Measurements from ENCODE around the gene USP25. TPM values are rescaled to one million over a fixed set of nuclear protein-coding genes. Genes with fewer than 3 reads are reported as not detected.

USP25 gene
- total RNA-seq, 1 donor from 2014 or later, result 29.0 TPM

DNA sequence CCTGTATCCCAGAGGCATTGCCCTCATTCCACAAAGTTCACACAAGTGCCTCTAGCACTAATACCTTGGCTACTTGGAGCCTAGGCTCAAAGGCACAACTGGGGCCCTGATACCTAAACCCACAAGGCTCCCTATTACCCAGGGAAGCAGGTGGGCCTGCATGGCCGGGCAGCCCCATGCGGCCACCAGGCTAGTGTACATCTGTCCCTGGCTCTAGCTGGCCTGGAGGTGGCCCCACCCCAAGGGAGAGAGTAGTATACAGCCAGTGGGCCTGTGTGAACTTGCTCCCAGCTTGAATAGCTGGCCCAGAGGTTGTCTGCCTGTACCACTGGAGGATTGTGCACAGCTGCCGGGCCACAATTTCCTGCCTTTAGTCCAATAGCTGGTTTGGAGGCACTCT, 52.2 kb downstream of the USP25 start:
- Mint-ChIP-seq H3K4me3 (no peak overlapping the region), H3K4me1 (peaks cover 8% of the 10 kb centered on the region), H3K9me3 (peaks cover 14% of the 10 kb centered on the region), H3K36me3 (ENCODE audit: low read depth) (peaks cover 38% of the 10 kb centered on the region), H3K27ac (no peak overlapping the region), H3K27me3 (no peaks in the 10 kb centered on the region)
- DNase-seq, result no peak
- intact Hi-C loops (cut with micrococcal nuclease), result no loop called here

DNA sequence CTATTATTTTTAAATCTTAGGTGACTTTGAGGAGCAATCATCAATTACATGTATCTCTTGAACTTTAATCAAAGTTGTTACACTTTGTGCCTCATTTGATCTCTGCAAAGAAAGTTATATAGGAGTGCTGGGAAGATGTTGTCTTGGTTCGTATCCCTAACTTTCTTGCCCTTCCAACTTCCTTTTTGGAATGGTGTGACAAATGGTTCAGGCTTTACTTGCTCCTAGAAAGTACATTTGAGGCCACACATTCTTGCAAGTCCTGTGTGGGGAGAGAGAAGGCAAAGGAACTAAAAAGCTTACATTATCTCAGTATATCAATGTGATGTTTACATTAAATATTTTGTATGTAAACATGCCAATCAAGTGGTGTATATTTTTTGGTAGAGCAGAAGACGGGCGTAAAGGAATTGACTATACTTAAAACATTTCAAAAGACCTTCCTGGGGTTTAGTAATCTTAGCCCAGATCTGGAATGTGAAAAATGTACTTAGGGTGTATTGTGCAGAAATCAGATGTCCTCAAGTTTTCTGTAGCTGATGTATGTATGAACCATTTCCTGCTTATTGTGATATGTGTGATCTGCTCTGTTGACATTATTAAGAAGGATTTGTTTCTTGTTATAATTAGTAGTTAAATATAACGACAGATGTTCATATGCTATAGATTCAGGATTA, 59.2 kb downstream of the USP25 start:
- Mint-ChIP-seq H3K9me3 (no peaks in the 10 kb centered on the region), H3K27ac (no peak overlapping the region), H3K27me3 (no peaks in the 10 kb centered on the region), H3K36me3 (ENCODE audit: low read depth) (peaks cover 14% of the 10 kb centered on the region), H3K4me1 (peaks cover 5% of the 10 kb centered on the region), H3K4me3 (no peak overlapping the region)
- intact Hi-C loops (cut with micrococcal nuclease), result no loop called here
- DNase-seq, result no peak

DNA sequence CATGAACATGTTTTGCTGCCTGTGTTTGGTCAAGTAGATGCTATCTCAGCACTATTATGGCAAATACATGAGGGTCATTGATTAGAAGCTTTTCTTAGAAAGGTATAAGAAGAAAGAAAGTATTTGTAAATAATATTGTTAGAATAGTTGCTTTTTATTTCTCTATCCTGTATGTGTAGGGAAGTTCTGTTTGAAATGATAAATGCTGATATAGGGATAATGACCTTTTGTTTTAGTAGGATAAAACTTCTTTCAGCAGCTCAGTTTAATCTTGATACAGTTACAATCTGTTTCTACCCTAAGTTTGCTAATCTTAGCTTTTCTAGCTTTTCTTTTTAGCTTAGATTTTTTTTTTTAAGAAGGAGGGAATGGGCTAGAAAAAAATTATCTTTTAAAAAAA, 63.3 kb downstream of the USP25 start:
- H3K27ac Mint-ChIP-seq, result no peak overlapping the region
- peaks cover 33% of the 10 kb centered on the region for H3K4me1 Mint-ChIP-seq
- intact Hi-C loops (cut with micrococcal nuclease), result no loop called here
- H3K4me3 Mint-ChIP-seq, result no peak overlapping the region
- H3K27me3 Mint-ChIP-seq, result no peaks in the 10 kb centered on the region
- no peak for DNase-seq
- H3K36me3 Mint-ChIP-seq (ENCODE audit: low read depth), result peaks cover 18% of the 10 kb centered on the region
- H3K9me3 Mint-ChIP-seq, result no peaks in the 10 kb centered on the region

DNA sequence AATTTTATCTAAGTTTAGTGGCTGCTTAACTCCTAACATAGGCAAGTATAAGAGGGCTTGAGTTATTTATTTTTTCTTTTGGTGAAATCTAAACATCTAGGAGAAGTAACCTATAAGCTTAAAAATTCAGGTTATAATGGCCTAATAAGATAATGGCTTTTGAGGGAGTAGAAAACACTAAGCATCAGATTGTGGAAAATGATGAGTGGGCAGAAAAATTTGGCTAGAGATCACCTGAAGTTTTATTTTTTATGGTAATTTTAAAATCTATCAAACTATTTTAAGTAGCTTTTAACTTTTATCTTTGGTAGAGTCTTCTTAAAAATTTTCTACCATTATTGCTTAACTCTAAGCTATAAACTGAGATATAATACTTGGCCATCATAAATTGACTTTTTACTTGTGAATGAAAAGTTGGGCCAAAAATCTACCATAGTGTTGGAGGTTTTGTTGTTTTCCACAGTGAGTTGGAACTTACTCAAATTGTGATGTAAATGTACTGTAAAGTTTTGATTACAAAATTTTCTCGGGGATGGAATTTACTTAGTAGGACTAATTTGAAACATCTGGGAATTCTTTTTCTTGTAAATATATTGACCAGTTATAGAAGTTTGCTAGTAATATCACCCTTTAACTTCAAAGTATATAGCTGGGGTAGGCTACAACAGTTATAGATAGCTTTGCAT, 63.9 kb downstream of the USP25 start:
- Mint-ChIP-seq H3K36me3 (ENCODE audit: low read depth) (peaks cover 17% of the 10 kb centered on the region), H3K27ac (no peak overlapping the region), H3K4me3 (no peak overlapping the region), H3K9me3 (no peaks in the 10 kb centered on the region), H3K4me1 (peaks cover 38% of the 10 kb centered on the region), H3K27me3 (no peaks in the 10 kb centered on the region)
- DNase-seq, result no peak
- intact Hi-C loops (cut with micrococcal nuclease), result loop anchor here (2.0 kb wide), 1 partner anchor 61 kb away; no protein-coding TSS in a partner anchor

DNA sequence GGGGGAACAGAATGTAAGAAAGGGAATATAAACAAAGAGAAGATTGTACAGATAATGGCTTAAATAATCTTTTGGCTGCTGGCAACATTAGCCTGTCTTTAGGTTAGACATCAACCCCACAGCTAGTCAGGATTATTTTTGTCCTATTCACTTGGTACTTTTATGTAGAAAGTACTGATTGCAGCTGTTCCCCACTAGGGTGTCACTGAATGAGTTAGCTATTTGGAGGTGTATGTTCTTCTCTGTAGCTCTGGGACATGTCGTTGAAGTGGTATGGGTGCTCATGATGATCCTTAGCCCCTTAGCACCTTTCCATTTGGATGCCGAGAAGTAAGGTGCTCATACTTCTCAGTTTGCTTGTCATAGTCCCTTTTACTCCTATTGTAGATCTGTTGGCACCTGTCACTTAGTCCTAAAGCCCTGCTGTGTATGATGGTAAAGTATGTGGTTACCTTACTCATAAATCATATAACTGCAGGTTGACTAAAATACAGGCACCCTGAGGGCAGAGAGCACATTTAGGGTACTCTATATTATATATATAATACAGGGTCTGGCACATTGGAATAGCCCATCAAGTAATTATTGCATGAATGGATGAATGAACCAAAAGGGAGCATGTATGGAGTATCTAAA, 64.6 kb downstream of the USP25 start:
- H3K4me3 Mint-ChIP-seq, result no peak overlapping the region
- peaks cover 40% of the 10 kb centered on the region for H3K4me1 Mint-ChIP-seq
- DNase-seq, result no peak
- H3K27ac Mint-ChIP-seq, result no peak overlapping the region
- H3K36me3 Mint-ChIP-seq (ENCODE audit: low read depth), result peaks cover 17% of the 10 kb centered on the region
- no peaks in the 10 kb centered on the region for H3K27me3 Mint-ChIP-seq
- intact Hi-C loops (cut with micrococcal nuclease), result loop anchor here (2.0 kb wide), 1 partner anchor 62 kb away; no protein-coding TSS in a partner anchor
- no peaks in the 10 kb centered on the region for H3K9me3 Mint-ChIP-seq

DNA sequence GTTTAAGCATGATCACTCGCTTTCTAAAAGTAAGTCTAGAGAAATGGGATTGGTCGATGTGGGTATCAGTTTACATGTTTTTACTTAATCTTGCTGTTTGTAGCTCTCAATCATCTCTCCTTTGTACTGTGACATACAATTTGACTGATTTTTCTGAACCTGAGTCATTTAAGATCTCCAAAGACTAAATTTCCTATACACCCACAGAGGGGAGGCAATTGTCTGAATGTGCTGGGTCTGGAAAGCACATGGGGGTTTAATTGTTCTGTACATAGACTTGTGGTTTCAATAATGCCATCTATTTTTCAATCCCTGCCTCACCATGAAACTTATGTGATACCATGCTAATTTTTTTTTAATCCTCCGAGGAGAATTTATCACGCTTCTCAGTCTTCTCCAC, 65.8 kb downstream of the USP25 start:
- no peak for DNase-seq
- intact Hi-C loops (cut with micrococcal nuclease), result loop anchor here (2.0 kb wide), 1 partner anchor 63 kb away; no protein-coding TSS in a partner anchor
- no peaks in the 10 kb centered on the region for H3K9me3 Mint-ChIP-seq
- no peak overlapping the region for H3K27ac Mint-ChIP-seq
- no peak overlapping the region for H3K4me3 Mint-ChIP-seq
- peaks cover 20% of the 10 kb centered on the region for H3K36me3 Mint-ChIP-seq (ENCODE audit: low read depth)
- no peaks in the 10 kb centered on the region for H3K27me3 Mint-ChIP-seq
- peaks cover 41% of the 10 kb centered on the region for H3K4me1 Mint-ChIP-seq

DNA sequence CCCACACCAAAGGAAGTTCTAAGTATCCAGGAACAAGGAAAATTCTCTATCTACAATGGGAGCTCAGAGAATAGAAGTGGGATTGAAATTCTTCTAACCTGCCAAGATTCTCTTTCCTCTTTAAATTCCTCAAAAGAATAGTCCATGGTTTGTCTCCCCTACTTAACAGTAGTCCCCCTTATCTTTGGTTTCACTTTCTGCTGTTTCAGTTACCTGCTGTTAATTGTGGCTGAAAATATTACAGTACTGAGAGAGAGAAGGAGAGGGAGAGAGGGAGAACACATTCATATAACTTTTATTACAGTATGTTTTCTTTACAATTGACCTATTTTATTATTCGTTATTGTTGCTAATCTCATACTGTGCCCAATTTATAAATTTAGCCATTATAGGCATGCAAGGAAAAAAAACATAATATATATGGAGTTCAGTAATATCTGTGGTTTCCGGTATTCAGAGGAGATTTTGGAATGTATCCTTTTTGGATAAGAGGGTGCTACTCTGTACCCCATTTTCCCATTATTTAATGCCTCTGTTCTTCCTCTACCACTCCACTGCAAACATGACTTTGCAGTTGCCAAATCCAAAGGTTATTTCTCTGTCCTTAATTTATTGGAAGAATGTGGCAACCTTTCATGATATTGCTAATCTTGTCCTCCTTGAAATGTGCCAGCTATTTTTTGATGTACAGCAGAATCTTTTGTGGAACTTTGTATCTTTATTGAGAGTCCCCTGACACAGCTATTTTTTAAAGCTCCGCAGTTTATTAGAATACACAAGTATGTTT, 68.0 kb downstream of the USP25 start:
- Mint-ChIP-seq H3K9me3 (no peaks in the 10 kb centered on the region), H3K4me1 (peaks cover 44% of the 10 kb centered on the region), H3K36me3 (ENCODE audit: low read depth) (peaks cover 22% of the 10 kb centered on the region), H3K27ac (peak overlapping the region; percentile 15), H3K27me3 (no peaks in the 10 kb centered on the region), H3K4me3 (no peak overlapping the region)
- no peak for DNase-seq
- intact Hi-C loops (cut with micrococcal nuclease), result no loop called here

DNA sequence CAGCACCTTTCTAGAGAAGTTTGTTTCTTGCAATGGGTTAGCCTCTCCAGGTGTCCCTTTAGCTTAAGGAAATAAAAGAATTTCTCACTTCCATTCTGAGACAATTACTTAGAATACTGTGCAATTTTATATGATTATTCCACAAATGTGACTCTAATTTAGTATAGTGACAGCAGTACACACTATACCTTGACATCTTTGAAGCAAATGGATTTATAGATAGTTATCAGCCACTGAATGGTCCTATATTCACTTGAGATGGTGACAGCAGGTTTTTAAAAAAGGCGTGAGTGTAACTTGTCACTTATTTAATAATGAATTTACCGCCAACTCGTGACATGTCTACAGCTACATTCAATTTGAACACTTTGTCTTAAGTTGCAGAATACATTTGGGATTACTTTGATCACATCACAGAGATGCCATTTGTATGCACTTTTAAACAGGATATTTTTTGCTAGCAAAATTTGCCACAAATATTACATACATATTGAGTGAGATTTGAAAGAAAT, 71.6 kb downstream of the USP25 start:
- H3K27ac Mint-ChIP-seq, result no peak overlapping the region
- H3K4me3 Mint-ChIP-seq, result no peak overlapping the region
- DNase-seq, result no peak
- H3K36me3 Mint-ChIP-seq (ENCODE audit: low read depth), result peaks cover 27% of the 10 kb centered on the region
- no peaks in the 10 kb centered on the region for H3K9me3 Mint-ChIP-seq
- H3K4me1 Mint-ChIP-seq, result peaks cover 28% of the 10 kb centered on the region
- no peaks in the 10 kb centered on the region for H3K27me3 Mint-ChIP-seq
- intact Hi-C loops (cut with micrococcal nuclease), result no loop called here

DNA sequence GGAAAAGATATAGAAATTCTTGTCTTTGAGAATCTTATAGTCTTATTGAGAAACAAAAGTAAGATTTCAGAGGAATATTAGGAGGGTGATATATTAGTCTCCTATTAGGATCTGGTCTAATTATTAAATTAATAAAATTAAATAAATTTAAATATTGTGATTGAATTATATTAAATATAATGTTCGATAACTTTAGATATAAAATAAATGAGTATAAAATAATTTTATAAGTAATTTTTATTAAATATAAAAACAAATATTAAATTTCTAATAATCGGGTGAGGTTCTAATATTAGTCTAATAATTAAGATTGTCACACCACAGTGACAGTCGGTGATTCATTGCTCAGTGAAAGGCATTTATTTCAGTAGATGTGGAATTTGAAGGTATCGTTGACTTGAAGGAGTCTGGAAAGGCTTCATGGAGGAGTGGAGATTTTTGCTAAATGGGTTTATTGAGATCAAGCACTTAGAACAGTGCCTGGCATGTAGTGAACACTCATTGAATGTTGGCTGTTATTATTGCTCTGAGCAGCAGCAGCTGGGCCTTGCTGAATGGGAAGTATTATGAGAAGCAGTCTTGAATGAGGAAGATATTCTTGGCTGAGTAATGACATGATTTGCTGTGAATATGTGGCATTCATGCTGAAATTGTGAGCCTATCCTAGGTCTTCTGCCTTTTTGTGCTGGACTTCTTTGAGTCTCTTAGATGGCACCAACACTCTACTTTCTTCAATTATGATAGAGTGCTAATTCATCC, 74.6 kb downstream of the USP25 start:
- DNase-seq, result no peak
- no peak overlapping the region for H3K4me3 Mint-ChIP-seq
- H3K4me1 Mint-ChIP-seq, result peaks cover 7% of the 10 kb centered on the region
- no peaks in the 10 kb centered on the region for H3K9me3 Mint-ChIP-seq
- H3K27me3 Mint-ChIP-seq, result no peaks in the 10 kb centered on the region
- H3K36me3 Mint-ChIP-seq (ENCODE audit: low read depth), result peaks cover 34% of the 10 kb centered on the region
- intact Hi-C loops (cut with micrococcal nuclease), result no loop called here
- H3K27ac Mint-ChIP-seq, result no peak overlapping the region

DNA sequence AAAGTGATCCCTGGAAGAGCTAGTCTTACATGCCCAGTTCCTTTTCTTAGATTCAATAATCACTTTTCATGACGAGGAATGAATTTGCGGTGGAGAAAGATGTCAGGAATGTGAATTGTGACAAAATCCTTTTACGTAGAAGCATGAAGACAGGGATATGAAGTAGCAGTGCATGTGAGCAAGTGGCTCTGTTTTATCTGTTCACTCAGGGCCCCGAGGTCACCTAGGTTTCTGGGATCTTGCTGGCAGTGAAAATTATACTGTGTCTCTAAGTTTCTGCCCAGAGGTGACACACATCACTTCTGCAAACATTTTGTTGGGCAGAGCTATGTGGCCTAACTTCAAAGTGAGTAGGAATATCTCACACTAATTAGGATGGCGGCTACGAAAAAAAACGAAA, 79.3 kb downstream of the USP25 start:
- intact Hi-C loops (cut with micrococcal nuclease), result no loop called here
- Mint-ChIP-seq H3K4me3 (no peak overlapping the region), H3K27ac (no peak overlapping the region), H3K9me3 (peaks cover 10% of the 10 kb centered on the region), H3K36me3 (ENCODE audit: low read depth) (peaks cover 61% of the 10 kb centered on the region), H3K4me1 (peaks cover 7% of the 10 kb centered on the region), H3K27me3 (no peaks in the 10 kb centered on the region)
- DNase-seq, result no peak

DNA sequence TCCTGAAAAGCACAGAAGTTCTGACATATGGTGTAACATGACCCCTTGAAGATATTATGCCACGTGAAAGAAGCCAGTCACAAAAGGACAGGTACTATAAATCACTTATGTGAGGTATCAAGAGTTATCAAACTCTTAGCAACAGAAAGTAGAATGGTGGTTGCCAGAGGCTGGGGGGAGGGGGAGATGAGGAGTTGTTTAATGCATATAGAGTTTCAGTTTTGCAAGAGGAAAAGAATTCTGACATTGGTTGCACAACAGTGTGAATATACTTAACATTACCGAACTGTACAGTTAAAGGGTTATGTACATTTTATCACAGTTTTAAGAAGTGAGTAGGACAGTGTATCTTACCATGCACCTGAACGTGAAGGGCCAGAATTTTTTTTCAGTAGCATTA, 80.0 kb downstream of the USP25 start:
- peaks cover 66% of the 10 kb centered on the region for H3K36me3 Mint-ChIP-seq (ENCODE audit: low read depth)
- no peak for DNase-seq
- peaks cover 7% of the 10 kb centered on the region for H3K4me1 Mint-ChIP-seq
- no peaks in the 10 kb centered on the region for H3K27me3 Mint-ChIP-seq
- intact Hi-C loops (cut with micrococcal nuclease), result no loop called here
- H3K9me3 Mint-ChIP-seq, result peaks cover 17% of the 10 kb centered on the region
- H3K27ac Mint-ChIP-seq, result no peak overlapping the region
- H3K4me3 Mint-ChIP-seq, result no peak overlapping the region

DNA sequence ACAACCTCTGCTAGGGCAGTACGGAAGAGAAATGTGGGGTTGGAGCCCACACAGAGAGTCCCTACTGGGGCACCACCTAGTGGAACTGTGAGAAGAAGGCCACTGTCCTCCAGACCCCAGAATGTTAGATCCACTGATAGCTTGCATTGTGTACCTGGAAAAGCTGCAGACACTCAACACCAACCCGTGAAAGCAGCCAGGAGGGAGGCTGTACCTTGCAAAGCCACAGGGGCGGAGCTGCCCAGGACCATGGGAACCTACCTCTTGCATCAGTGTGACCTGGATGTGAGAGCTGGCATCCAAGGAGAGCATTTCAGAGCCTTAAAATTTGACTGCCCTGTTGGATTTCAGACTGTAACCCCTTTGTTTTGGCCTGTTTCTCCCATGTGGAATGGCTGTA, 85.5 kb downstream of the USP25 start:
- intact Hi-C loops (cut with micrococcal nuclease), result no loop called here
- peaks cover 5% of the 10 kb centered on the region for H3K4me1 Mint-ChIP-seq
- H3K4me3 Mint-ChIP-seq, result no peak overlapping the region
- no peak overlapping the region for H3K27ac Mint-ChIP-seq
- peaks cover 33% of the 10 kb centered on the region for H3K9me3 Mint-ChIP-seq
- no peak for DNase-seq
- H3K27me3 Mint-ChIP-seq, result no peaks in the 10 kb centered on the region
- peaks cover 84% of the 10 kb centered on the region for H3K36me3 Mint-ChIP-seq (ENCODE audit: low read depth)

DNA sequence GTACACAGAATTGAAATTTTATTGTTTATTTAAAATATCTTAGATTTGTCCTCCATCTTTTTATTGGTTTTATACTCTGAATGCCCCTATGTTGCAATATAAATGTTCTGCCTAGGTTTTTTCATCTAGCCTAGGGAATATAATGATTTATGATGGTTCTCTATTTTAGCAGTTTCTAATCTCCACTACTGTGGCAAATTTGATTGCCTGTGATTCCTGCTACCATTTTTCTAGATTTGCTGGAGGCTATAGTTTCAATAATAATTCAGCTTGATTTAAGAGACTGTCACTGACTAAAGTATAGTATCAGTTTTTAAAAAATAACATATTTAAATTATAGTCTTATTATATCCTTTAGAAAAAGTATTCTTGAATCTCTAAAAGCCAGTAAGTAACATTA, 90.5 kb downstream of the USP25 start:
- Mint-ChIP-seq H3K36me3 (ENCODE audit: low read depth) (peaks cover 61% of the 10 kb centered on the region), H3K27ac (no peak overlapping the region), H3K4me1 (peaks cover 16% of the 10 kb centered on the region), H3K4me3 (no peak overlapping the region), H3K27me3 (no peaks in the 10 kb centered on the region), H3K9me3 (peaks cover 12% of the 10 kb centered on the region)
- no peak for DNase-seq
- intact Hi-C loops (cut with micrococcal nuclease), result loop anchor here (10.0 kb wide), 1 partner anchor 166 kb away; no protein-coding TSS in a partner anchor

Data from activated CD4-positive, alpha-beta T cell treated with anti-CD3 and anti-CD28 coated beads, Interleukin-2, amount 10 ng/mL, durations not matched to agents 24 days and 14 days (primary cell).